ENCODE results near the gene KMT2C. TPM values are rescaled to one million over a fixed set of nuclear protein-coding genes. Genes with fewer than 3 reads are reported as not detected.
"Not testable (repeated sequence)": the region's sequence is repeated elsewhere in the genome, so short reads cannot be mapped to it uniquely, and the experiment has no call there.

The KMT2C gene
- total RNA-seq, 2 donors from 2014 or later: 78.4 to 81.1 TPM

DNA sequence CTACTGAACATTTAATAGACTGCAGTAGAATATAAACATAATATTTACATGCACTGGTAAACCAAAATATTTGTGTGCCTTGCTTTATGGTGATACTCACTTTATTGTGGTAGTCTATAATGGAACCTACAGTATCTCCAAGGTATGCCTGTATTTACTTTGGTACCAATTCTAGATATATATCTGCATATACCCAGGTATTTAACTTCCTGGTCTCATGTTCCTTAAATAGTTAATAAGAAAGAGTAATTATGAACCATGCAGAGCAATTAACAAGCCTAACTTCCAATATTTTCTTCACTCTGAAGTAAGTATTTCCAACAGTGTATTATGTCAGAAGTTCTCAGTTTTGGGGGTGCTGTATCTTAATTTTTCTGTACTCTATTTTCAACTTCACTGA is 57.3 kb downstream of the KMT2C start:
- intact Hi-C loops (cut with DNase I, micrococcal nuclease); DNase-seq; ATAC-seq: not testable (repeated sequence)

DNA sequence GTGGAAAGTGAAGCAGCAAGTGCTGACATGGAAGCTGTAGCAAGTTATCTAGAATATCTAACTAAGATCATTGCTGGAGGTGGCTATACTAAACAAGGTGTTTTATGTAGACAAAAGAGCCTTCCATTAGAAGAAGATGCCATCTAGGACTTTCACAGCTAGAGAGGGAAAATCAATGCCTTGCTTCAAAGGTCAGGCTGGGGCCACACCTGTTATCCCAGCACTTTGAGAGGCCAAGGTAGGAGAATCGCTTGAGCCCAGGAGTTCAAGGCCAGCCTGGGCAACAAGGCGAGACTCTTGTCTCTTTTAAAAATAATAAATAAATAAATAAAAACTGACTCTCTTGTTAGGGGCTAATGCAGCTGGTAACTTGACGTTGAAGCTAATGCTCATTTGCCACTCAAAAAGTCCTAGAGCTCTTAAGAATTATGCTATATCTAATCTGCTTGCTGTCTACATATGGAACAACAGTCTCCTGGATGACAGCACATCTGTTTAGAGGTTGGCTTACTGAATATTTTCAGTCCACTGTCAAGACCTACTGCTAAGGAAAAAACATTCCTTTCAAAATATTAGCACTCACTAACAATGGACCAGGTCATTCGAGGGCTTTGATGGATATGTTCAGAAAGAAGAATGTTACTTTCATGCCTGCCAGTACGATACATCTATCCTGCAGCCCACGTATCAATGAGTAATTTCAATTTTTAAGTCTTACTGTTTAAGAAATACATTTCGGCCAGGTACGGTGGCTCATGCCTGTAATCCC is 58.9 kb downstream of the KMT2C start:
- intact Hi-C loops (cut with DNase I, micrococcal nuclease); DNase-seq; ATAC-seq: not testable (repeated sequence)

DNA sequence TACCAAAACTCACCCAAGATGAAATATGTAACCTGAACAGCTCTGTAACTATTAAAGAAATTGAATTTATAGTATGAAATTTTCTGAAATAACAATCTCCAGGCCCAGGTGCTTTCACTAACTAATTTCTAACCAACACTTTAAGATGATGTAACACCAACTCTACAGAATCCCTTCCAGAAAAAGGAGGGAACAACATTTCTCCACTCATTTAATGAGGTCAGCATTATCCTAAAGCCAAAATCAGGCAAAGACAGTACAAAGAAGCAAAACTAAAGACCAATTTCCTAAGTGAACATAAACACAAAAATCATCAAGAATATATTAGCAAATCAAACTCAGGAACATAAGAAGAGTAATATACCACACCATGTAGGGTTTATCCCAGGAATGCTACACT is 65.5 kb downstream of the KMT2C start:
- intact Hi-C loops (cut with DNase I, micrococcal nuclease): no loop called here
- DNase-seq: no peak
- no peak for ATAC-seq

DNA sequence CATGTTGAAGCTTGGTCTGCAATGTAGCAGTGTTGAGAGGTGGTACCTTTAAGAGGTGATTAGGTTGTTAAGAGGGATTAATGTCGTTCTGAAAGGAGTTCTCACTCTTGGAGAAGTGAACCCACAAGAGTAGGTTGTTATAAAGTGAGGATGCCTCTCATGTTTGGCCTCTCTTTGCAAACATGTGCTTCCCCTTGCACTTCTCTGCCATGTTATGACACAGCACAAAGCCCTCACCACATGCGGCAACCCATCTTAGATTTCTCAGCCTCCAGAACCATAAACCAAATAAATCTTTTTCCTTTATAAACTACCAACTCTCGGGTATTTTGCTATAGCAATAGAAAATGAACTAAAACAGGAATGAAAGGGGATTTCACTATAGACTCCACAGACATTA is 66.3 kb downstream of the KMT2C start:
- no peak for ATAC-seq
- intact Hi-C loops (cut with DNase I, micrococcal nuclease): no loop called here

DNA sequence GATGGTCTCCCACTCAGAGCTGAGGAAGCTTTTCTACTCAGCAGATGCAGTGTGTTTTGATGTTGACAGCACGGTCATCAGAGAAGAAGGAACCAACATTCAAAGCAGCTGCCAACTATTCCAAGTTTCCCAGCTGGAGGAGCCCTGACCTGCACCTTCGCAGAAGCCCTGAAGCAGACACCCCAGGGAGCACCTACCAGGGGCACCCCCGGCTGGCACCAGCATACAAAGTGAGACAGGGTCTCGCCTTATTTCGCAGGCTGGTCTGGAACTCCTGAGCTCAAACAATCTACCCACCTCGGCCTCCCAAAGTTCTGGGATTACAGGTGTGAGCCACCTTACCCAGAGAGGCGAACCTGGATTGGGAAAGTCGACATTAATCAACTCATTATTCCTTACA is 68.6 kb downstream of the KMT2C start:
- ATAC-seq (peak; percentile 14), DNase-seq (no peak)
- intact Hi-C loops (cut with DNase I, micrococcal nuclease): no loop called here

More for the DNA sequence above, 66.3 kb downstream of the KMT2C start:
- DNase-seq: no peak

DNA sequence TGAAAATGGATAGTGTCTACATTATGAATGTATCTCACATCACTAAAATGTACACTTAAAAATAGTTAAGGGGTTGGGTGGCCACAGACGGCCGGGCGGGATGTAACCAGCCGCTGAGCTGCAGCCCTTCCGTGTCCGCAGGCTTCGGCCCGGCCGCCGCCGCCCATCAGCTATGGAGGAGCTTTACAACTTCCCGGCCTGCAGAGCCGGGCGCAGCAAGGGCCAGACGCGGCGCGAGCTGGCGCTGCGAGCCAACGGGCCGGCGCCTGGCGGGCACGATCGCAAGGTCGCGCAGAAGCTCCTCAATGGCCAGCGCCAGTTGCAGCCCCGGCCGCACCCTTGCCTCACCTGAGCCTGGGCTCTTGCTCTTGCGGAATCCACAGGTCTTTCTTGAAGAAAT is 69.1 kb downstream of the KMT2C start:
- intact Hi-C loops (cut with DNase I, micrococcal nuclease): no loop called here
- DNase-seq (peak; percentile 31 to 60), ATAC-seq (peak; percentile 97)

DNA sequence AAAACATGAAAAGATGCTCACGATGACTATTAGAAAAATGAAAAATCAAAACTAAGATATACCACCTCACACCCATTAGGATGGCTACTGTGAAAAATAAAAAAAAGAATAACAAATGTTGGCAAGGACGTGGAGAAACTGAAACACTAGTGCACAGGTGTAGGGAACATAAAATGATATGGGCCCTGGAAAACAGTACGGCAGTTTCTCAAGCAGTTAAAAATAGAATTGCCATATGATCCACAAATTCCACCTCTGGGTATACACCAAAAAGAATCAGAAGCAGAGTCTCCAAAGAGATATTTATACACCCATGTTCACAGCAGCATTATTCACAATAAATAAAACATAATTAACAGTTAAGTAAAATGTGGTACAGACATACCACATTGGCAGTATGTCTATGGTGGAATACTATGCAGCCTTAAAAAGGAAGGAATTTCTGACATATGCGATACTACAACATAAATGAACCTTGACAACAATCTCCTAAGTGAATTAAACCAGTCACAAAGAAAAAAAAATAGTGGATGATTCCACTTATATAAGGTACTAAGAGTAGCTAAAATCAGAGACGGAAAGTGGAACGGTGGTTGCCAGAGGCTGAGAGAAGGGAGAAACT is 69.7 kb downstream of the KMT2C start:
- ATAC-seq (no peak), DNase-seq (no peak)
- intact Hi-C loops (cut with DNase I, micrococcal nuclease): no loop called here

DNA sequence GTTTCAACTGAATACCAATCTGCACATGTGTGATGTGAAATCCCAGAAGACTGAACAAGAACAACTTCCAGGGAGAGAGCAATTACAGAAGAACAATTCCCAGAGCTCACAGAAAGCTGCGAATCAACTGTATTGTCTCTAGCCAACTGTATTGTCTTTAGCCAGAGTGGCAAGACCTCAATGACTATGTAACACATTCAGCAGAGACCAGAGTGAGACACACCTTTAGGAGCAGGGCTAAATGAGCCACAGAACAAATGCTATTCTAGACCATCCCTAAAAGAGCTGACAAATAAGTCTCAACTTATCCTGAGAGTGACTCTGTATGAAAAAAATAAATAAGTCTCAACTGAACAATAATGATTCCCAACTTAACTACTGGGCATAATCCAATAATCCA is 72.0 kb downstream of the KMT2C start:
- ATAC-seq: no peak
- intact Hi-C loops (cut with DNase I, micrococcal nuclease): no loop called here

DNA sequence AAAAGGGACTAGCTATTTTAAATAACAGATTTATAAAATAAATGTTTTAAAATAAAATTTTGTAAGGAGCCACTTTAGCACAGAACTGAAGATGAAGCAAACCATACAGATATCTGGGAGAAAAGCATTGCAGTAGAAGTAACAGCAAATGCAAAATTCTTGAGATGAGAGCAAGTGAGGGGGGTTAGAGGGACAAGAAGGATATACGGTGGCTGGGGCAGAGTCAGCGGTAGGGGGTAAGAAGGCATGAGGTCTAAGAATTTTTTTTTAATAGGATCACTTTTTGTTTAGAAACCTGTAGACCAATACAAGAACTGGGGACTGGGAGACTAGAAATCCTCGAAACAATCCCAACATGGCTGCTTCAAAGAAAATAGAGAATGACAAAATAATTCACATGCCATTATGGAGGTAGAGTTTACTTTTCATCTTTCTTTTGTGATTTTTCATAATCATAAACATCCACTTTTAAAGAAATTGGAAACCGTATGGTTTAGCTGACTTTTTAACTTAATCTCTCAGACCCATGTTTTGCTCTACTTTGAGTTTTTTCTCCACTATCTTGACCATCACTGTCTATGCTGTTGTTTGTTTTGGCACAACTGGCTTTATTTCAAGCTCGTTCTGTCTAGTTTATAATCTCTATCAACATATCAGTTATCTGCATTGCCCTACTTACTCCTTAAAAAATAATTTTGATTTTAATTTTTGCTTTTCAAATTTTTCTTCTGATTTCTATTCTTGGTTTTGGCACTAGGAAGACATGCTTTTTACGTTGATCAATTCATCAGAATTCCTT is 73.5 kb downstream of the KMT2C start:
- intact Hi-C loops (cut with DNase I, micrococcal nuclease): no loop called here
- DNase-seq: no peak
- ATAC-seq: no peak

More for the DNA sequence above, 72.0 kb downstream of the KMT2C start:
- DNase-seq: no peak

DNA sequence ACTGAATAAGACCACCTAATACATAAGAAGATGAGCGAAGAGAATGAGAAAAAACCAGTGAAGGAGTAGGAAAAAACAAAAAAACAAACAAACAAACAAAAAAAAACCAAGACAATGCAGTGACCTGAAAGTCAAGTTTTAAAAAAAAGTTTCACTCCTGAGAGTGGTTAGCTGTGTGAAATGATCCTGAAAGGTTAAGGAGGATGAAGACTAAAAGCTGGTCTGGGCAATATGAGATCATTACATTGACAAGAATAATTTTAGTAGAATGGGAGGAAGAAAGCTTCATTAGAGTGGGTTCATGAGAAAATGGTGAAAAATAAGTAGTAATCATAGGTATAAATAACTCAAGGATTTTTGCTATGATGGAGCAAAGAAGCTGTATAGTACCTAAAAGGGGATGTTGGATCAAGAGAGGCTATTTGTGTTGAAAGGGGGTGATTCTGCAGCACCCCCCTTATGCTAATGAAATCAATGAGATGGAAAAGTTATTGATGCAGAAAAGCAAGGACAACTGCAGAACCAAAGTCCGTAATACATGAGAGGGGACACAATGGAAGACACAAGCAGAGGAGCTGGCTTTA is 80.2 kb downstream of the KMT2C start:
- DNase-seq (no peak), ATAC-seq (no peak)
- intact Hi-C loops (cut with DNase I, micrococcal nuclease): no loop called here

DNA sequence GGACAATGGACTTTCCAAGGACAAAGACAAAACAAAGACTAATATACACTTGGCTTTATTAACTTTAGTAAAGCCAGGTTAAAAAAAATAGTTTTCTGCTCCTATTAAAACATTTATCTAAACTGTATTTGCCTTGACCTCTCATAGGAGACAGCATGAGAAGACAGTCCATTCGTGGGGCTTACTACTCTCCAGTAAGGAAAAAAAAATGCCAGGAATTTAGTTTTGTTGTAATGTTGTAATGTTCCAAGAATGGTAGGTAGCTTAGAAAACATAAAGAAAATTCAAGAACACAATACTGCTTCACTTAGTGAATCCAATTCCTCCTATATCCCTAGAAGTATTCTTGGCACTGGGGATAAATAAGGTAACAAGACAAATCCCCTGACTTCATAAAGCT is 81.7 kb downstream of the KMT2C start:
- DNase-seq: no peak
- intact Hi-C loops (cut with DNase I, micrococcal nuclease): no loop called here
- ATAC-seq: no peak

DNA sequence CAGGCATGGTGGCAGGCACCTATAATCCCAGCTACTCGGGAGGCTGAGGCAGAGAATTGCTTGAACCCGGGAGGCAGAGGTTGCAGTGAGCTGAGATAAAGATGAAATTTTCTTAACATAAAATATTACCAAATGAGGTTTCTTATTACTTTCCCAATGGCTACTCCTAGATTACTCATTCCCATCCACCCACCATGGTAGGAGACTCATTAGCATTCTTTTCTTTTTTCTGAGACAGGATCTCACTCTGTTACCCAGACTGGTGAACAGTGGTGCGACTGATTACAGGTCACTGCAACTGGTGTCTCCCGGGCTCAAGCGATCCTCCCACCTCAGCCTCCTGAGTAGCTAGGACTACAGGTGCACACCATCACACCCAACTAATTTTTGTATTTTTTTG is 82.5 kb downstream of the KMT2C start:
- DNase-seq; ATAC-seq; intact Hi-C loops (cut with DNase I, micrococcal nuclease): not testable (repeated sequence)

DNA sequence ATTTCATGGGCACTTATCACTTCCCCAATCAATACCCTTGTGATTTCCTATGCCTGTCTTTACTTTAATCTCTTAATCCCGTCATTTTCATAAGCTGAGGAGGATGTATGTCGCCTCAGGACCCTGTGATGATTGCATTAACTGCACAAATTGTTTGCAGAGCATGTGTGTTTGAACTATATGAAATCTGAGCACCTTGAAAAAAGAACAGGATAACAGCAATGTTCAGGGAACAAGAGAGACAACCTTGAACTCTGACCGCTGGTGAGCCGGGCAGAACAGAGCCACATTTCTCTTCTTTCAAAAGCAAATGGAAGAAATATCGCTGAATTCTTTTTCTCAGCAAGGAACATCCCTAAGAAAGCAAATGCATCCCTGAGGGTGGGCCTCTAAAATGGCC is 84.1 kb downstream of the KMT2C start:
- intact Hi-C loops (cut with DNase I, micrococcal nuclease); DNase-seq; ATAC-seq: not testable (repeated sequence)

DNA sequence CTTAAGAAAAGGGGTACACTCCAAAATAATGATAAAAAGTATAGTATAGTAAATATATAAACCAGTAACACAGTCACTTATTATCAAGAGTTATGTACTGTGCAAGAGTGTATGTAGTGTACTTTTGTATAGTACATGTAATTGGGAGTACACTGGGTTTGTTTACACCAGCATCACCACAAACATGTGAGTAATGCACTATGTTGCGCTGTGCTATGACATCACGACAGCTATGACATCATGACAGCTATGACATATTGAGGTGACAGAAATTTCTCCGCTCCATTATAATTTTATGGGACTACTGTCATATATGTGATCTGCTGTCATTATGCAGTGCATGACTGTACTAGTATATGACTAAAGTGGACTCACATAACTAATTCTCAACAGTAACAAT is 84.6 kb downstream of the KMT2C start:
- intact Hi-C loops (cut with DNase I, micrococcal nuclease): no loop called here
- ATAC-seq: no peak
- no peak for DNase-seq

DNA sequence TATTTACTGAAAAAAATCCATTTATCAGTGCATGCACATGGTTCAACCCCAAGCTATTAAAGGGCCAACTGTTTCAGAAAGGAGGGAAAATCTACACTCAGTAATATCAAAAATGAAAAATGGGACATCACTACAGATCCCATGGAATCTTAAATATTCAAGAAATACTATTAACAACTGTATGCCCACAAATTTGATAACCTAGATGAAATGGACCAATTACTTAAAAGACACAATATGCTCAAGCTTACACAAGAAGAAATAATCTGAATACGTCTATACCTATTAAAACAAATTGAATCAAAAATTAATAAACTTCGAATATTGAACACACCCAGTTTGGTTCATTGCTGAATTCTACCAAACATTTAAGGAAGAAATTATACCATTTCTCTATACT is 87.9 kb downstream of the KMT2C start:
- DNase-seq (no peak), ATAC-seq (no peak)
- intact Hi-C loops (cut with DNase I, micrococcal nuclease): no loop called here

DNA sequence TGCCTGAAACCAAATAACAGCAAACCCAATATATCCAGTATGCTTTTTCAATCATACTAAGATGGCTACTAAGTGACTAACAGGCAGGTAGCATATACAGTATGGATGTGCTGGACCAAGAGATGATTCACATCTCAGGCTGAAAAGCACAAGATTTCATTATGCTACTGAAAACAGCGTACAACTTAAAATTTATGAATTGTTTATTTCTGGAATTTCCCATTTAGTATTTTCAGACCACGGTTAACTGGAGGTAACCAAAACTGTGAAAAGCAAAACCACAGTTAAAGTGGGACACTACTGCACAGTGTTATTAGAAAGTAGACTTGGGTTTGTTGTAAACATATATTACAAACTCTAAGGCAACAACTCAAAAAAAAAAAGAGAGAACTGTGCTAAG is 91.5 kb downstream of the KMT2C start:
- DNase-seq (no peak), ATAC-seq (no peak)
- intact Hi-C loops (cut with DNase I, micrococcal nuclease): no loop called here

DNA sequence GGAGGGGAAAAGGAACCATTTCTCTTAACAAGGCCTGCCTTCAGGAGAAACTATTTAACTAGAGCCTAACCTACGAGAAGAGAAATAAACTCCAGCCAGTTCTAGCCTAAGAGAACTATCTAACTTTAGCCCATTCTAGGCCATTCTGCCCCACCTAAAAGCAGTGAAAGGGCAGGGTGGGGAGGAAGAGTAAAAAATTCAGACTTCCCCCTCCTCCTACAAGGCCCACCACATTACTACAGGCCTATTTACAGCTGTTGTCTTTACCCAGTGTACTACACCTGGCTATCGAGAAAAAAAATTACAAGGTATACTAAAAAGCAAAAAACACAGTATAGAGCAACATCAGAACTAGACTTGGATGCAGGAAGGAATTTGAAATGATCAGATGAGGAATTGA is 93.0 kb downstream of the KMT2C start:
- intact Hi-C loops (cut with DNase I, micrococcal nuclease): no loop called here
- ATAC-seq: no peak
- DNase-seq: no peak

DNA sequence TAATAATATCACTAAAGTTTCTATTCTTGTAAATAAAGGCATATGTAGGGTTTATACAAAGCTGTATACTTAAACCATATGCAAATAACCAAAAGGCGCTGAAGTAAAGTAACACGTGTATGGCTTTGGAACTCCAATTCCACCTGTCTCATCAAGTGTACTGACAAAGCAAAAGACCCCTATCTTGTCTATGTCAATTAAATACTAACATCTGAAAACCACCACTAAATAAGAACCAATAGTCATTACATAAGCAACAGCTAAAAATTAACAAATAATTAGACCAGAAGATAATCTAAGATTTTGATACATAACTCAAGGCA is 93.9 kb downstream of the KMT2C start:
- ATAC-seq (no peak), DNase-seq (no peak)
- intact Hi-C loops (cut with DNase I, micrococcal nuclease): no loop called here

DNA sequence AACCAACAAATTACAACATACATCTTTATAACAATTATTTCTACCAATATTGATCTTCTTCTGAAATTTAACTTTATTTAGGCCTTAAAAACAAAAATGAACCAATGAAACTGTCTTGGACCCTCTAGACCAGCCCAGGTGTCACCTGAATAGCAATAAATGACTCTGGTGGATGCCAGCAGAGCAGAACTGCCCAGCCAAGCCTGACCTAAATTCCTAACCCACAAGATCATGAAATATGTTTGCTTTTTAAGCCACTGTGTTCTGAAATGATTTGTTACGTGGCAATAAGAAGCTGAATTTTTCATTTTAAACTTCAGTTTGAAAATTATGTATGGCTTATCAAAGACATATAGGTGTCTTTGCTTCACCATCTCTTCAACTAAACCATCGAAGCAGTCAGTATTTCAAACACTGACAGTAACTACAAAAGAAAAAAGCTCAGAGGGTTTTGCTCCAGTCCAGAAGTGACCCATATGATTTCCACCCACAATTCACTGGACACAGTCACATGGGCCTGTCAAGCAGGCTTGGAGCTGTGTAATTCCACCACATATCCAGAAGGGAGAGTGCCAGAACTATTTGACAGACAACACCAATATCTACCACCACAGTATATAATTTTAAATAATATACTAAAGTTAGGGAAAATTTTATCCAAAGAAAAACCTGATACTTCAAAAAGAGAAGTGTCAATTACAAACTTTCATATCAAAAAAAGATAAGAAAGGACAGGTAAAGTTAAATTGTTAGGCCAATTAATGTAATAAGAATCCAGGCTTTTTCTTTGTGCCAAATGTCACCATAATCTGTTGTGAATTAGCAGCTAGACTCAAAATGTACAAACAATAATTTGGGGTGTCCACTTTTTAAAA is 94.5 kb downstream of the KMT2C start:
- no peak for DNase-seq
- intact Hi-C loops (cut with DNase I, micrococcal nuclease): no loop called here
- peak; percentile 90 for ATAC-seq
